Stimulated activated CD8-positive, alpha-beta memory T cell treated with anti-CD3 and anti-CD28 coated beads, Interleukin-7, amount 100 ng/mL, for 48 hours (primary cell): ENCODE results near the gene TRPM3.
"Not testable (repeated sequence)": the region's sequence is repeated elsewhere in the genome, so short reads cannot be mapped to it uniquely, and the experiment has no call there.

Experiments used
- DNase-seq, 2 donors: peaks; one replicate each; pipeline ENCODE4 v3.0.0-alpha.2; 2020; ENCODE audit warnings: low read depth in 1 of 2; ENCODE audit errors: extremely low read depth in 1 of 2

TRPM3 gene

DNA sequence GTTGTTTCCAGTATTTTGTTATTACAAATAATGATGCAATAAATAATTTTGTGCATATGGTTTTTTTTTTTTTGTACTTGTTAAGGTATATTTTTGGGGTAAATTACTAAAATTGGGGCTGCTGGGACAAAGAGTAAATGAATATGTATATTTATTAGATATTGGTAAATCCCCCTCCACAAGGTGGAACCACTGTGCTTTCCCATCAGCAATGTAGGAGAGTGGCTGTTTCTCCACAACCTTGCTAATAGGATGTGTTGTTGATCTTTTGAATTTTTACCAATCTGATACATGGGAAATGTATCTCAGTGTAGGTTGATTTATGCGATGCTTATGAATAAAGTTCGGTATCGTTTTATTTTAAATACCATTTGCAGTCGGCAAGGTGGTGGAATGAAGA is 118.1 kb downstream of the TRPM3 start:
- DNase-seq: no peak

DNA sequence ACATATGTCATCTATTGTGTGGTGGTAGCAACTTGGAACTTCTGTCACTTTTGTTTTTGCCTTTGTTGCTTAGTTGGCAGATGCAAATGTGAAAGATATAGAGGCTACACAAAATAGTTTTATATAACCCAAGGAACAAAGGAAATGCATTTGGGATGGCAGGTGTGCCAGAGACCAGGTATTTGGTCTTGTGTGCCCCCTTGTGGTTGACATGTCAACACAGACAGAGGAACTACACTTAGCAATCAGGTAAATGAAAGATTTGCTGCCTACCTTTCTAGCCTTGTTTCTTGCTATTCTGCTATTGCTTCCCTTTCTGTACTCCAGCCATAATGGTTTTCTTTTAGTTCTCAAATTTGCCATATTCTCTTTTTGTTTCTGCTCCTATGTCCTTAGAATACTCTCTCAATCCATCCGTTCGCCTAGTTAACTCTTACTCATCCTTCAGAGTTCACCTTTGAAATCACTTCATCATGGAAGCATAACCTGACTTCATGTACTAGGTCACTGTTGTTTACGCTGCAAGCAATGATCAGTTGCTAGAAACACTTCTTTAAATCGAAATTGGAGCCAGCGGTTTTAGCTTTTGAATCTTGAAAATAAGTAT is 119.5 kb downstream of the TRPM3 start:
- DNase-seq: no peak

DNA sequence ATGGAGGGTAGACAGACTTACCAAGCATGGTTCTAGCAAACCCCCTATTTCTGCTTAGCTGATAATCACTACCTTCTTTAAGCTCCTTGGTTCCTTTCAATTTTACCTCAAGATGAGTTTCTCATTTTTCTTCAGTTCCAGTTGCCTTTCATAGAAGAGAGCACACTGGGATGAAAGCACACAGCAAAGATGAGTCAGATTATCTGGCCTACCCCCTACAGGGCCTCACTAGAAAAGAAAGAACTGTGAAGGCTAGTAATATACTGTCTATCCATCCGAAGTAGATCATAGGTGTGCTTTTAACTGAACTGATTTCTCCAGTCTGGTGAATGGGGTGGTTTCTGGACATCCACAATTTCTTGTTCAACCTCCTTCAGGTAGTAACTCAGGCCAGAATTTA is 122.5 kb downstream of the TRPM3 start:
- no peak for DNase-seq

DNA sequence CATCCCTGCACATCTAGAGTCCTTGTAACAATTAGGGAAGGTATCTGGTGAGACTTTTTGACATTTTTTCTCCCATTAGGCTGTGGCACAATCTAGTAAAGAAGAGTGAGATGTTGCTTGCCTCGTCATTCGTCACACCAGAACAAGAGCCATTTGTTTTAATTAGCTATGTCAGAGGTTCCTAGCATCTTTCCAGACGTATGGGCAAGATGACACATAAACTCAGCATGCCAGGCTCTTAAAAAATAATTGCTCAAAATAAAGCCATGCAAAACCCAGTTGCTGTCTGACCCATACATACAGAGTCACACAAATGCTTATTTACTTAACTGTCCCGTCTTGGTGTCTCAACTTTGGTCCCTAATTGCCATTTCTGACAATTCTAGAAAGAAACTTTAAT is 125.9 kb downstream of the TRPM3 start:
- DNase-seq: no peak

DNA sequence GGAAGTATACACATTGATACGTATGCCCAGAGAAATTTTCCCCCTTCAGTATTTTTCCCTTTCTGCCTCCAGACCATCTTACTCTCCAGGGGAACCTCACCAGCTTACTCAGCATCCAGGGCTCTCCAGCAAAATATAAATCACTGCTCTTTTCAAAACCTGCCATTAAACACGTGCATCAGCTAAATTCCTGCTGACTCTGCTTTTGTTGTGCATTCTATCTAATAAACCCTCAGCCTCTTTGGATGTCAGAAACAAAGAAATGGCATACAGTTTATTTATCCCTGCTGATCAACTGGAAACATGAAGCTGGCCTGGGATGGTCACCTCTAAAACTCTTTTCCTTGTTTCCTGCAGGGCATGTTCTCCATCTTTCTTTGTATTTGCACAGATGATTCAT is 126.8 kb downstream of the TRPM3 start:
- DNase-seq: no peak

DNA sequence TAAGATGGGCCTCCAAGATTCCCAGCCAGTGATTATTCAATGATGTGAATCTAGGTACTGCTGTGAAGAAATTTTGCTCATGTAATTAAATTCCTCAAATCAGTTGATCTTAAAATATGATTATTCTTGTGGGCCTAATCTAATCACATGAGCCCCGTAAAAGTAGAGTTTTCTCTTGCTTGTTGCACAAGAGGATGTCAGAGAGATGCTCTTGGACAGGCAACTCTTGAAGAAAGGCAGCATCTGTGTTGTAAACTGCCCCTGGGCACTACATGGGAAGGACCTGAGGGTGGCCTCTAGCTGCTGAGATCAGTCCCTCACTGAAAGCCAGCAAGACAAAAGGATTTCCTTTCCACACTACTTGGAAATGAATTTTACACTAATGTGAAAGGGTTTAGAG is 132.9 kb downstream of the TRPM3 start:
- no peak for DNase-seq

DNA sequence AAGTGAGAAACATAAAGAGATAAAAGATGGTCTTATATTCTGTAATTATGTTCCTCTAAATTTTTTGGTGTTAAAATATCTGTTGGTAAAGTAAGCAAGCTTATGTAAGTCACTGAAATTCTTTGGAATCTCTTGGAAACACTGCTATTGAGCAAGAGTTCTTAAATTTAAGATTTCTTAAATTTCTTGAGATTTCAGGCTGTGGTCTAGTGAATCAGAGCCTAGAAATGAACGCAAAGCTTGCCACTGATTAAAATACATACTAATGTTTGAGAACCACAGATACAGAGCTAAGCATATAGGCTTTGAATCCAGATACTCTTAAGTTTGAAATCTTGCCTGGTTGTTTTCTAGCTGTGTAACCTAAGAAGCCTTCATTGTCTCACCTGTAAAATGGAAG is 133.4 kb downstream of the TRPM3 start:
- no peak for DNase-seq

DNA sequence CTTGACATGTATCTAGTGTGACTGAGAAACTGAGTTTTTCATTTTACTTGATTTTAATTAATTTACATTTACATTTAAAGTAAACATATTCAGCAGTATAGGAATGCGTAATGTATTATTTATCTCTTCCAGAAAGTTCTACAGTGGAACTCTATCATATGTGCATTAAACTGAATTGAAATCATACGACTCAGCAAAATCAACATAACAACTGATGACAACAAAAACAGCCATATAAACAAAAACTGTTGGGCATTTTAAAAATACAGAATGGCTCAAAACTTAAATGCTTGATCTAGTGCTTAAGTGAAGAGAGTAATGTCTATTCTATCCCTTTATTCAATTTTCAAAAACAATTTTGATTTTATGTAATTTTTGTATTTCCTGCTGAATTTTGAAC is 134.4 kb downstream of the TRPM3 start:
- DNase-seq: no peak

DNA sequence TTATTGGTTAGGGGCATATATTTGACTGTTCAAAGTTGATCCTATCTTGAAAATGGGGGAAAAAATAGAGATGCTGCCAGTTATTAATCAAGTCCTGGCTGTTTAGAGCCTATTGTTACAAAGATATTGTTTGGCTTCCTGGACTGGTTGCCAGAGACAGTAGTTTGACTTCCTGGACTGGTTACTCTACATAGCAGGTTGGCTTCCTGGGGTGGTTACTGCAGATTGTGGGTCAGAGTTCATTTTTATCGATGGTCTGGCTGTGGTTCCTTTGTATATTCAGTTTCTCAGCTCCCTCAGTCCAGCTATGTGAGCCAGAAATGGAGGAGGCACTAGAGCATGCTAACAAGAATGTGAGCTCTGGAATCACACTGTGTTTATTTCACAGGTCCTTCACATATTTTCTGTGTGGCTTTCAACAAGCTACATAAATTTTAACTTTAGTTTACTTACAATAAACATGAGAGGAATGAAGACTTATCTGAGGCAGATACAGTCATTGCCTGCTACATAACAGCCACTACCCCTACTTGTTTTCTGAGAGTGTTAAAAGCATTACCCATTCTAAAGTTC is 137.6 kb downstream of the TRPM3 start:
- no peak for DNase-seq

DNA sequence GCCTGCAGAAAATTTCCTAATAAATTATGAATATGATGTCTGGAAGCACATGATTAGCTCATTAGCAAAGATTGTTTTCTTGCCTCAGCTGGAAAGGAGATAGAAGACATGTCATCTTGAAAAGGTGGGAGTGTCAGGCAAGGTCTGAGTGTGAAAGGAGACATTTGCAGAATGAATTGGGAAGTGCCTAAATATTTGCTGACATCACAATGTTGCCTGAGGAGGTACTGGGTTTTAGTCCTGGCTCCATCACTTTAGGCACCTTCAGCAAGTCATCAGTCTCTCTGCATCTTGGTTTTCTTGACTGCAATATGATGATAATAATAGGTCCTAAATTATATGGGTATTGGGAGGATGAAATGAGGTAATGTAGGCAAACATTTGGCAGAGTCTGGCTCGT is 140.1 kb downstream of the TRPM3 start:
- no peak for DNase-seq

DNA sequence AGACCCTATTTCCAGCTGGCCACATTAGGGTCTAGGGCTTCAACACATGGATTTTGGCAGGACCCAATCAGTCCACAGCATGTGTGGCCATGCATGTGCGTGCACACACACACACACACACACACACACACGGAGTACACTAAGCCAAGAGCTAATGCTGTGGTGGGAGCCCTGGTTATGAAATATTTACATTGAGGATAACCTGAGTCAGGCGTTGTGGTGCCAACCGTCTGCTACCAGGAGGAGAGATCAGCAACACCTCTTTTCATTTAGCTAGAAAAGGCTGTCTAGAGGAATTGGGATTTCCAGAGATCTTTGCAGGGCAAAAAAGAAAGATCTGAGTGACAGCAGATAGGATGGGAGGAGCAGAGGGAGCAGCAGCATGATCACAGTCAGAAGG is 141.5 kb downstream of the TRPM3 start:
- DNase-seq: no peak

DNA sequence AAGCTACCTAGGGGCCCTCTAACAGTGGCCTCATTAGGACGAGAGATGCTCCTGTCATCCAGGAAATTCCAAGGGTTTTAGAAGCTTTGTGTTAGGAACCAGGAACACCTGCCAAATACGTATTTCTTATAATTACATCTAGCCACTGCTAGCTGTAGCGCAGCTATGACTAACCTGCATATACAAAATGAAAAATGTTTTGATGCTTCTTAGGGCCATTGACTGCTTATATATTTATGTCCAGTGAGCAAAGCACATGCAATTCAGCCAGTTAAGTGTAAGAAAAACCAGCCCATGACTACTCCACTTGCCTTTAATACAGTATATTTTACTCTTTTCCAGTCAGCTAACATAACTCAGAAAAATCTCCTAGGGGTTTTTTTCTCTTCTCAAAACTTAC is 143.3 kb downstream of the TRPM3 start:
- no peak for DNase-seq

DNA sequence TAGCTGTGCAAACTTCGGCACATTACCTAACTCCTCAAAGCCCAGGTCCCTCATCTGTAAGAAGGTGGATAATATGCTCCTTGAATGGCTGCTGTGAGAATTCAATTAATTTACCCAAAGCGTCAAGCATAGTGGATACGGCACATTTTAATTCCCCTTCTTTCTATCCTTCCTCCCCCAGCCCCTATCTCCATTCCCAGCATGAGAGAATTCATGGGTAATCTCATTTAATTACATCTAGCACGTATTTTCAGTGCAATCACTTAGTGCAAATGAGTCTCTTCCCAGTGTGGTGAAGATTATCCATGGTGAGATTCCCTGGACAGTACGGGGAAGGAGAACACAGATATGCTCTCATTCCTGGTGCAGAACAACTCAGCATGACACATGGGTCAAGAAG is 145.6 kb downstream of the TRPM3 start:
- DNase-seq: no peak

DNA sequence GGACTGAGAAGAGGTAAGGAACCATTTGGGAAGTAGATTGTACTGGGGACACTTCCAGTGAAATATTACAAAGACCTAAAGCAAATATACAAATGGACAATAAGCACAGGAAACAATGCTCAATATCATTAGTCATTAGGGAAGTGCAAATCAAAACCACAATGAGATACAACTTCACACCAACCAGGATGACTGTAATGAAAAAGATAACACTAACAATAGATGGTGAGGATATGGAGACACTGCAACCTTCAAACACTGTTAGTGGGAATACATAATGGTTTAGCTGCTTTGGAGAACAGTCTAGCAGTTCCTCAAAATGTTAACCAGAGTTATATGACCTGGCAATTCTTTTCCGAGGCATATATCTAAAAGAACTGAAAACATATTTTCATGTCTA is 149.7 kb downstream of the TRPM3 start:
- no peak for DNase-seq

DNA sequence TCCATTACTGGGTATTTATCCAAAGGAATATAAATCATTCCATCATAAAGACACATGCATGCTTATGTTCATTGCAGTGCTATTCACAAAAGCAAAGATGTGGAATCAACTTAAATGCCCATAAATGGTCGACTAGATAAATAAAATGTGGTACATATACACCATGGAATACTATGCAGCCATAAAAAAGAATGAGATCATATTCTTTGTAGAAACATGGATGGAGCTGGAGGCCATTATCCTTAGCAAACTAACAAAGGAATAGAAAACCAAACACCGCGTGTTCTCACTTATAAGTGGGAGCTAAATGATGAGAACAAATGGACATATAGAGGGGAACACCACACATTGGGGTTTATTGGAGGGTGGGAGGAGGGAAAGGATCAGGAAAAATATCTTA is 155.0 kb downstream of the TRPM3 start:
- DNase-seq: not testable (repeated sequence)

DNA sequence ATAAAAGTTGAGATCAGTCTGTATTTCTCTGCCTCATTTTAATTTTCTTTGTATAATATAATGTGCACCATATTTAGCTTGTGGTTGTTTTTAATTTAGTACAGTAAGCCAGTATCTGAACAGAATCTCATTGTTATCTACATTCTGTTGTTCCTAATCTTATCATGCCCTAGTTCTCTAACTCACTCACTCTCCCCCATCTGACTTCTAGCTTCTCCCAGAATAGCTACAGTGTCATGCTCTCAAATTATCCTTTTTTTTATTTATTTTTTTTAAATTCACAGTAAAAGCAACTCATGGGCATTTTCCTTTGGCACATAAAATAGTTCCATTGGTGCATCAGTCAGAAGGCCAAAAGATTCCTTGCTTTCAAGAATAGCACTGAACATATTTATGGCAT is 156.6 kb downstream of the TRPM3 start:
- DNase-seq: no peak

DNA sequence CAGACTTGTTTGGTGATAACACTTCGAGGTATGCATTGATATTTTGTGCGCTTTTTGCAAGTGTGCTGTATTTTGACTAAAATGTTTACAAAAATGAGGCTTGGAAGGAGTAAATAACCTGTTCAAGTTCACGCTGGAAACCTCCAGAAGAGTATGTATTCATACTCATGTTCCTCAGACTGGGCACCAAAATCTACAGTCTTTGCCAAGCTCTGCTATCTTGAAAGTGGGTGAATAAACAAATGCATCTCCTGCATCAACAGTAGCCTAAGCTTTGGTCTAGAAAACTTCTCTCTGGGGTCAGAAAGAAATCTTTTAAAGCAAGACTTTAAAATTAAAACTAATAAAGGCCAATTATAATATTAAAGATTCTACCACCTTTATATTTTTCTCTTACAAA is 157.9 kb downstream of the TRPM3 start:
- DNase-seq: no peak

DNA sequence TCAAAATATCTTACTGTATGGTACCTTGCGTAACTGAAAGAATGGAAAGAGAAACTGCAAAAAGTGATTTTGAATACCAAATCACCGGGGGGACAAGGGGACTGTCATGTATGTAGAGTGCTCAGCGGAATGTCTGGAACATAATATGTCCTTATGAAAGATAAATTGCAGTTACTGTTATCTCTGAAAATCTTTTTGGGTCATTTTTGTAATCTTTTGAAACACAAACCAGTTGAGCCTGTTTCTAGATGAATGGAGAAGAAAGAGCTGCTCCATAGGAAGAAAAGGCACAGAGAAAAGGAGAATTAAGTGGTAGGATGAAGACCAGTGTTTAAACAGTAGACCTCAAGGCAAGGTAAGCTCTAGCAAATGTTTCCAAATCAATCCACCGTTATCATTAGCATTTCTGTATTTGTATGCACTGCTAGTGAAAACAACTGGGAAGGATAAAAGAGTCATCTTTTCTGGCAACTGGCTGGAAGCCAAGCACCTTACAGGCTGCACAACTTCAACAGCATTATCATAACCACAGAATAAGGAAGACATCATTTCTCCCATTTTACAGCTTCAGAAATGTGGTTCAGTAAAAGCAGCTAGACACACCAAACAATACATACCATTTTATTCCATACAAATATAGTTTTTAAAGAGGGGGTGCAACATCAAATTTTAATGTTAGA is 158.5 kb downstream of the TRPM3 start:
- no peak for DNase-seq

DNA sequence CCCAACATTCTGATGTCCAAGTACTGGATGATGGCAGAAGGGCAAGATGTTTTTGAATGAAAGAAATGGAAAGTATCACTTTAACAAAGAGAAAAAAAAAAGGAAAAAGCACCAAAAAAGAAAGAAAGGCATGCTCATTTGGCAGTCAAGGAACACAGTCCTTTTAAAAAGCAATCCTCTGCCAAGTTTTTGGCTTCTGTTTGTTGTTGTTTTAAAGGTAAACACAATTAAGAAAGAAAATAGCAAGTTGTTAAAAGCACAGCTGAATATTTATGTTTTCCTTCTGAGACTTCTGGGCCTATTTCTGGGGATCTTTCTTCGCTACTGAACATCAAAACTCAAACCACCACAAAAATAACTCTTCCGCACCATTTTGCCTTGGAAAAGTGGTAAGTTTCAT is 162.1 kb downstream of the TRPM3 start:
- DNase-seq: no peak

DNA sequence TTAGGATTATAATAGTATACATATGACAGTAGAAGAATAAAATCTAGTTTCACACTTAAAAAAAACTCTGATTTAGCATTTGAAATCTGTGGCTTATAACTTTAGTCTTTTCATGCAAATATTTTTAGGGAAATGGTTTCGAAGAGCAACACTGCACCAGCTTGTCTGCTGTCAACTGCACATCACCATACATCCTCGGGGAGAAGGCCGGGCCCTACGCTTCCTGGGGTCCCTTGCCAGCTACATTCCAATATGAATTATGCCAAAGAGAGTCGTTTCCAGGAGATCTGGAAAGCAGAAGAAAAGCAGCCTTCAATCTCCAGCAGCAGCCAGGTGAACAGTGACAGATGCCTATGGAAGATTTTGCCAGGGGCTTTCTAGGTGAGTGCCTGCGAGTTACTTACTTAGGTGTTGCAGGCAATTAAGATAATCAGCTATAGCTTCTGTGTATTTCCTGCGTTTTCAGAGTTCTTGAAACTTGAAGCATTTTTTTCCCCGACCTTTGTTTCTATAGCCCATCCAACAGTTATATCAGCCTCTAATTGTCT is 166.8 kb downstream of the TRPM3 start:
- no peak for DNase-seq

DNA sequence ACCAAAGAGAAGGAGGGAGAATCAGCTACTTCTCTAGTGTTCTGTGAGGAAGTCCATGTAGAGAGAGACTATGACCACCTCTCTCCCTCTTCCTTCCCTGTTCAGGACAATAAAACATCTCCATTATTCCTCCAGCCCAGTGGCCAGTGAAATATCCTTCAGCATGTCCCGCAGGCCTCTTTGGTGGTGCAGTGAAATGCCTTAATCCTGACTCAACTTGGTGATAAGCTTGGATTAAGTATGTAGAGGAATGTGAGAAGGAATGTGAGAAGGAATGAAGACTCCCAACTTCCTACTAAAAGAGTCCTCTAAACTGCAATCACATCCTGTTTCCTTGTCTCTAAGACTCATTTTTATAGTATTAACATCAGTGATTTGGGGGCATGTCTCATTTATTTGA is 167.3 kb downstream of the TRPM3 start:
- DNase-seq: no peak
